ENCODE data around the gene VAV1.

GRCh38 chr19:6828698-6829633, 56.5 kb downstream of the VAV1 start:
- no peak for TF ChIP-seq CTCF (IDR thresholded peaks at IDR 0.05)
- TF ChIP-seq POLR2AphosphoS5 (IDR thresholded peaks at IDR 0.05) = no peak
- no peak for TF ChIP-seq POLR2A (IDR thresholded peaks at IDR 0.05)
- TF ChIP-seq EP300 (IDR thresholded peaks at IDR 0.05) = no peak
